CD4-positive, alpha-beta T cell (primary cell): Measurements from ENCODE around the gene TARP. TPM values are rescaled to one million over a fixed set of nuclear protein-coding genes. Genes with fewer than 3 reads are reported as not detected.

Source experiments
- ATAC-seq: fragments of 200-7000 bp; cut with Tn5 transposase; one replicate; pipeline ENCODE4 v1.10.0; 2022; ENCODE audit warnings: mild to moderate bottlenecking; ENCODE audit not compliant: poor library complexity
- CTCF ChIA-PET: fragments of 350-600 bp; sonication (Branson Sonifier 250); formaldehyde crosslinking; loops from one replicate; lab custom pipeline; 2021; ENCODE audit warnings: antibody characterized with exemption, inconsistent platforms; lab: Charles Lee
- POLR2A ChIA-PET: fragments of 350-600 bp; sonication (Branson Sonifier 250); formaldehyde crosslinking; loops from one replicate; lab custom pipeline; 2021; ENCODE audit warnings: antibody characterized with exemption, inconsistent platforms; lab: Charles Lee
- DNase-seq, 14 experiments: peaks; one replicate each; pipeline ENCODE4 v3.0.0-alpha.2; 2013 to 2020; ENCODE audit warnings: mixed read lengths in 2 of 14
- H3K27ac ChIP-seq, 2 donors: one replicate each; pipeline versions ENCODE4 v1.5.1 to v1.7.0; 2013; ENCODE audit warnings: low read length in 2 of 2, low read depth in 1 of 2, mild to moderate bottlenecking in 1 of 2
- H3K27me3 ChIP-seq, 2 experiments: 1 replicate in 1 of 2; 2 replicates in 1 of 2; pipeline versions ENCODE4 v1.6.1 to v1.7.0; 2013; ENCODE audit warnings: low read length in 2 of 2, control low read depth in 1 of 2, mild to moderate bottlenecking in 1 of 2, moderate library complexity in 1 of 2; ENCODE audit not compliant: insufficient read depth in 2 of 2, control insufficient read depth in 1 of 2
- H3K36me3 ChIP-seq: one replicate; pipeline ENCODE4 v1.6.1; 2013; ENCODE audit warnings: low read length, control low read depth; ENCODE audit not compliant: insufficient read depth
- H3K4me1 ChIP-seq: one replicate; pipeline ENCODE4 v1.6.1; 2013; ENCODE audit warnings: low read length, control low read depth; ENCODE audit not compliant: insufficient read depth
- H3K4me3 ChIP-seq: one replicate; pipeline ENCODE4 v1.5.1; 2013; ENCODE audit warnings: mild to moderate bottlenecking, low read length, moderate library complexity
- H3K9me3 ChIP-seq, 2 experiments: 1 replicate in 1 of 2; 2 replicates in 1 of 2; pipeline versions ENCODE4 v1.6.1 to v1.7.0; 2013; ENCODE audit warnings: low read length in 2 of 2, mild to moderate bottlenecking in 2 of 2, control low read depth in 1 of 2, moderate library complexity in 1 of 2; ENCODE audit not compliant: control insufficient read depth in 1 of 2, insufficient read depth in 1 of 2
- H3K27ac Mint-ChIP-seq: one replicate; pipeline ENCODE4 v1.8.0; 2020; ENCODE audit warnings: mixed read lengths
- H3K27me3 Mint-ChIP-seq: one replicate; pipeline ENCODE4 v1.8.0; 2021; ENCODE audit warnings: mixed read lengths
- H3K36me3 Mint-ChIP-seq: one replicate; pipeline ENCODE4 v1.8.0; 2021; ENCODE audit warnings: low read depth, mixed read lengths
- H3K4me1 Mint-ChIP-seq: one replicate; pipeline ENCODE4 v1.8.0; 2021; ENCODE audit warnings: low read depth, mixed read lengths
- H3K4me3 Mint-ChIP-seq: one replicate; pipeline ENCODE4 v1.8.0; 2020; ENCODE audit warnings: mild to moderate bottlenecking, mixed read lengths
- H3K9me3 Mint-ChIP-seq: one replicate; pipeline ENCODE4 v1.8.0; 2020; ENCODE audit warnings: mixed read lengths
- intact Hi-C, 2 experiments: fragments of 100-400 bp; cut with DNase I in 1 of 2; cut with micrococcal nuclease in 1 of 2; formaldehyde crosslinking; loops; one replicate each; pipeline versions ENCODE4 v1.15.1 to v1.9.0; 2023 to 2025; cut with DNase I, micrococcal nuclease
- total RNA-seq, 174 experiments: library from RNA in 2 of 174; stranded (reverse) in 2 of 174; gene quantifications; one replicate each; pipeline ENCODE4 v1.2.3 and lab custom pipeline; 2021 to 2026
- TF ChIP-seq, protein P1 (sequence below): fragments of 200-600 bp; IDR thresholded peaks from one replicate; pipeline ENCODE4 v1.8.0; 2022; ENCODE audit warnings: antibody characterized with exemption, mild to moderate bottlenecking

Gene TARP

DNA sequence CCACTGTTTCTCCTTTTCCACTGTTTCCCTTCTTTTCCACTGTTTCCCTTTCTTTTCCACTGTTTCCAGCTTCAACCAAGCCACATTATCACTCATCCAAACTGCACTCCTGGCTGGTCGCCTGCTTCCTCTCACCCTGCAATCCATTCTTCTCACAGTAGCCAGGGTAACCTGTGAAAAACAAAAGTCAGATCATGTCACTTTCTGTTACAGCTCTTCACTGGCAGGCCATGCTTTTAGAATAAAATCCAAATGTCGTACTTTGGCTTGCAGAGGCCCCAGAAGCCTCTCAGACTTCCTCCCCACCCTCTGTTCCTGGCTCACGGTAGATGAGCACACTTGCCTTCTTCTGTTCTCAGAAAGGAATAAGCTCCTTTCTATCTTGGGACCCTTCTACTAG, 61.5 kb downstream of the TARP start:
- Histone ChIP-seq H3K9me3 (no peaks in the 10 kb centered on the region), H3K27me3 (no peaks in the 10 kb centered on the region), H3K27ac (no peak overlapping the region), H3K36me3 (peaks cover 40% of the 10 kb centered on the region), H3K4me1 (peaks cover 14% of the 10 kb centered on the region), H3K4me3 (no peak overlapping the region)
- Mint-ChIP-seq H3K27ac (no peak overlapping the region), H3K4me3 (no peak overlapping the region), H3K4me1 (peaks cover 14% of the 10 kb centered on the region), H3K36me3 (peaks cover 38% of the 10 kb centered on the region), H3K27me3 (no peaks in the 10 kb centered on the region), H3K9me3 (no peaks in the 10 kb centered on the region)
- intact Hi-C loops: no loop called here
- ATAC-seq (no peak), DNase-seq (no peak)
- ChIA-PET CTCF (interaction anchor here (1.3 to 1.4 kb wide), 2 partner anchors 123 to 134 kb away, joined by 3 to 4 read pairs; no protein-coding TSS in a partner anchor), POLR2A (no interaction called here)
- TF ChIP-seq, protein P1, sequence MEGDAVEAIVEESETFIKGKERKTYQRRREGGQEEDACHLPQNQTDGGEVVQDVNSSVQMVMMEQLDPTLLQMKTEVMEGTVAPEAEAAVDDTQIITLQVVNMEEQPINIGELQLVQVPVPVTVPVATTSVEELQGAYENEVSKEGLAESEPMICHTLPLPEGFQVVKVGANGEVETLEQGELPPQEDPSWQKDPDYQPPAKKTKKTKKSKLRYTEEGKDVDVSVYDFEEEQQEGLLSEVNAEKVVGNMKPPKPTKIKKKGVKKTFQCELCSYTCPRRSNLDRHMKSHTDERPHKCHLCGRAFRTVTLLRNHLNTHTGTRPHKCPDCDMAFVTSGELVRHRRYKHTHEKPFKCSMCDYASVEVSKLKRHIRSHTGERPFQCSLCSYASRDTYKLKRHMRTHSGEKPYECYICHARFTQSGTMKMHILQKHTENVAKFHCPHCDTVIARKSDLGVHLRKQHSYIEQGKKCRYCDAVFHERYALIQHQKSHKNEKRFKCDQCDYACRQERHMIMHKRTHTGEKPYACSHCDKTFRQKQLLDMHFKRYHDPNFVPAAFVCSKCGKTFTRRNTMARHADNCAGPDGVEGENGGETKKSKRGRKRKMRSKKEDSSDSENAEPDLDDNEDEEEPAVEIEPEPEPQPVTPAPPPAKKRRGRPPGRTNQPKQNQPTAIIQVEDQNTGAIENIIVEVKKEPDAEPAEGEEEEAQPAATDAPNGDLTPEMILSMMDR: no peak

DNA sequence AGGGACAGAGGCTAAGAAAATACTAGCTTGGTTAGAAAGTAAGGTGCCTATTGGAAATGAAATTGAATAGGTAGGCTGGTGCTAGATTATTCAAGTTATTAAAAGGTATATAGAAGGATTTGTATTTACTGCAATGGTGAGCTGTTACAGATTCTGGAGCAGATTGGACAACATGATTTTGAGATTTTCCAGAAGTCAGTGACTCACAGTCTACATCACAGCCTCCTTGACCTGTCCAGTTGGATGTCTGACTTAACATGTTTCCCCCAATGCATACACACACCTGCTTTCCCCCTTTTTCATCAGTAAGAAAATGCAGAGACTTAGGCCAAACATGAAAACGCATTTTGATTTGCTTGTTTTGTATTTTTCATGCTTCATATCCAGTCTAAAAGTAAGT, 62.0 kb downstream of the TARP start:
- DNase-seq (no peak), ATAC-seq (no peak)
- Histone ChIP-seq H3K27ac (no peak overlapping the region), H3K36me3 (peaks cover 39% of the 10 kb centered on the region), H3K27me3 (no peaks in the 10 kb centered on the region), H3K4me3 (no peak overlapping the region), H3K4me1 (peaks cover 9% of the 10 kb centered on the region), H3K9me3 (no peaks in the 10 kb centered on the region)
- Mint-ChIP-seq H3K36me3 (peaks cover 38% of the 10 kb centered on the region), H3K4me3 (no peak overlapping the region), H3K27me3 (no peaks in the 10 kb centered on the region), H3K4me1 (peaks cover 12% of the 10 kb centered on the region), H3K27ac (no peak overlapping the region), H3K9me3 (no peaks in the 10 kb centered on the region)
- intact Hi-C loops: no loop called here
- ChIA-PET POLR2A (no interaction called here), CTCF (interaction anchor here (1.3 kb wide), 1 partner anchor 124 kb away, joined by 4 read pairs; no protein-coding TSS in a partner anchor)
- TF ChIP-seq, protein P1: no peak

Other genes starting within 250 kb of the TARP start
- gene STARD3NL, start 95.4 kb downstream of the TARP start, total RNA-seq: 10 to 100 TPM; 14.4 to 15.7 TPM